GM18507 (cell line): ENCODE results near the gene TTLL11.

Source experiments
- DNase-seq: peaks from one replicate; pipeline ENCODE4 v3.0.0; 2011; ENCODE audit warnings: low read depth; ENCODE audit not compliant: insufficient read length; ENCODE audit errors: extremely low spot score
- FAIRE-seq: peaks from 2 replicates; lab custom pipeline; 2011; peaks lifted over from hg19 to GRCh38; lab: Jason Lieb, UNC

The TTLL11 gene

DNA sequence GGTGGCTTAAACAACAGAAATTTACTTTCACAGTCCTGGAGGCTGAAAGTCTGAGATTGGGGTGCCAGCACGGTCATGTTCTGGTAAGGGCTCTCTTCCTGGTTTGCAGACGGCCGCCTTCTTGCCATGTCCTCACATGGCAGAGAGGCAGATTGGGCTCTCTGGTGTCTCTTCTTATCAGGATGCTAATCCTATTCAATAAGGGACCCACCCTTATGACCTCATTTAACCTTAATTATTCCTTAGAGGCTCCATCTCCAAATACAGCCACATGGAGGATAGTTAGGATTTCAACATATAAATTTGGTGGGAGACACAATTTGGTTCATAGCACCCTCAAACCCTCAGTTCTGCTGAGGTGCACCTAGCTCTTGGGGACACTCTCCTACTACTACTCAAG lies 261.2 kb downstream of the TTLL11 start:
- FAIRE-seq (no peak), DNase-seq (no peak)

DNA sequence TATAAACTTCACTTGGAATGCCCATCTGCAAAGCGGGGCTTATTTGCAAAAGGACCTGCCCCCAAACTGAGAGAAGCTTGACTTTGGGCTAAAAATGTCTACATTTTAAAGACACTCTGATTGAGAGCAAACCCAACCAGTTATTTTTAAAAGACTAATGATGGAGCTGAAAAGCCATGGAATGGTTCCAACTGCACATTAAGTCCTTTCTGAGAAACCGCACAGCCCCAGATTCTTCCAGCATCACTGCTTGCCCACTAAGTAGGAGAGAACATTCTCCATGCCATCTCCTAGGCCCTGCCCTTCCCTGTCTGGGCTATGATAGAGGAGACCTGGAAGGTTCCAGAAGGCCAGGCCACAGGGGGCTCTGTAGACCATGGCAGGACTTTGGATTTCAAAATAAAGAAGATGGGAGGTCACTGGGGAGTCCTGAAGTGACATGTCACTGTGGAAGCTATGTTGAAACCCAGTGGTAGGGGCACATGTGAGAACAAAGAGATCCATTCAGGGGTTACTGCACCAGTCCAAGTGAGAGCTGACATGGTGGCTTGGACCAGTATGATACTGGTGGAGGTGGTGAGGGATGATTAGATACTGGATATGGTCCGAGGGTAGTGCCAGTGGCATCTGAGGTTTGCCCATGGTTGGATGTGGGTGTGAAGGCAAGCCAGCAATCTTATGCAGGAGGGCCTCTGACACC lies 262.5 kb downstream of the TTLL11 start:
- no peak for DNase-seq
- FAIRE-seq = no peak

DNA sequence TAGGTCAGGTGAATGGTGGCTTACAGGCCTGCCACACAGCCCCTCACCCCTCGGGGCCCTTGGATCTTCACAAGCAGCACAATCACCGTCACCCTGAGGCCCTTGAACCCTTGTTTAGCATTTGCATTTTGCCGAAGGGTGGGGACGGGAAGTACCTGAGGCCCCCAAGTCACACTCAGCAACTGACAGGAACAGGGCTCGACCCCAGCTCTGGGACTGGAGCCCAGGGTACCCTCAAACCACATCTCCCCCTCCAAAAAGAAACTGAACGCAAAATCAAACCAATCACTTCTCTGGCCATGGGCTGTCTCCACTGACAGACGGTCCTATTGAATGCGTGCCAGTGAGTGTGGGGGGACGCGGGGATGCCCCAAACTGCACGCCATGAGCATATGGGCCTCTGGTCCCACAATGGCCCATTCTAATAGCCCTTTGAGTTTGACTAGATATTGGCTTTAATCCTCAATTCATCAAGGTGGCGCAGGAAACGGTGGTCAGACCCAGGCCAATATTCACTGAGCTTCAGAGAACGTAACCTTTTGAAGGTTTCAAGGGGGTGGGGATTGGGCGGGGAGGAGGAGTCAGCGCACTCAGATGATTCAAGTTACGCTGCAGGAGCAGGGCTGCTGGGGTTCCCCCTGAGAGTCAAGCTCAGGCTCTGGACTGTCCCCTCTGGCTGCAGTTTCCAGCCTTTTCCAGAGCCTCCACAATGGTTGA lies 265.7 kb downstream of the TTLL11 start:
- DNase-seq (no peak), FAIRE-seq (no peak)

DNA sequence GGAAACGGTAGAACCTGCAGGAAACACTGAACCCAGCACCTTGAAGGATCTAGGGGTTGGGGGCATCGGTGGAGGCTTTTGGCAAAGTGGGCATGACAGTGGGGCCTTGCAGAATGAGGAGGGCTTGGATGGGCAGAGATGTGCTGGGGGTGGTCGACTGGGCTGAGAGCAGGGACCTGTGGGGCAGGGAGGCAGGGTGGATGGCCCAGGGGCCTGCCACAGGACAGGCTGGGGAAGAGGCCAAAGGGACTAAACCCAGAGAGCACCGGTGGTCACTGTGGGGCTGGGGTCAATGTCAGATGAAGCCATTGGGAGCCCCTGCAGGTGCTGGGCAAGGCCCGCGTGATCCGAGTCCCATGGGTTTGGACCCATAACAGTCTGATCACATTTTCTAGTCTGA lies 266.4 kb downstream of the TTLL11 start:
- DNase-seq (no peak), FAIRE-seq (no peak)

DNA sequence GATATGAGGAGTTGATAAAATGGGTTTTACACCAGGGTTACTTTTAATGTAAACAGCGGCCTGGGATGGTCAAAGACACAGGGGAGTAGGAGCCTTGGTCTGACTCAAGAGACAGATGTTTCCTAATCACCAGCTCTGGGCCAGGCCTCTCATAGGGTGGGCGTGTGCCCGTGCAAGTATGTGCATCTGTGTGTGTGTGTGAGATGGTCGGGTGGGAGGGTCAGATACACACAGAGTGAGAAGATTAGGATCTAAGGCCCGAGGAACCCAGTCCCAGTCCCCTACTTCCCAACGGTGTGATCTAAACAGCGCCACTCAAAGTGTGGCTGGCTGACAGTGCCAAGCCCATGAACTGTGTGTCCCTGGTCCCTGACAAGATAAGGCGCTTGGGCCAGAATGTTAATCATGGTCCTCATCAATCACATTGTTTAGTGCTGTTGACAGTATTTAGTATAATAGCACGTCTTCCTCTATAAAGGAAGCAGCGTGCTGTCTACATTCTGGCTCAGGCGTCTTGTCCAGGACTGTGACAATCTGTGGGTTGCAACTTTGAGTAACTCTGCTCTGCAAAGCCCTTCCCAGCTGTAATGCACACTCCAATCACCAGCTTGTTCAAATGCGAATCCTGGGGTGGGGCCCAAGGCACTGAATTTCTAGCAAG lies 267.9 kb downstream of the TTLL11 start:
- DNase-seq (no peak), FAIRE-seq (no peak)

DNA sequence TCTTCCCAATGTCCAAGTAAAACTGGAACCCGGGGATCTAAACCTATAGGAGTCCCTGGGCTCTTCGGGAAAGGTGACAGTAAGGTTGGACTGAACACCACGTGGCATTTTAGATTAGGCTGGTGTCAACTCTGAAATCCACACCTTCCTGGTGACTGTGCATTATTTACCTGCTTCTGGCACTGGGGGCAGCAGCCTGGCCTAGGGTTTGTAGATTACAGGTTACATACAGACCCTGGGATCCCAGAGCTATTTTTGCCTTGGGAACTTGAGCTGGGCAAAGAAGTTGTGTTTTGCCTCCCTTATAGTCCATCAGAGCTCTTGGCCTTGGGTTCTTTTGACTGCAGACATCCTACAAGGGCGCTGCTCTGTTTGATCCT lies 268.5 kb downstream of the TTLL11 start:
- DNase-seq (no peak), FAIRE-seq (no peak)

DNA sequence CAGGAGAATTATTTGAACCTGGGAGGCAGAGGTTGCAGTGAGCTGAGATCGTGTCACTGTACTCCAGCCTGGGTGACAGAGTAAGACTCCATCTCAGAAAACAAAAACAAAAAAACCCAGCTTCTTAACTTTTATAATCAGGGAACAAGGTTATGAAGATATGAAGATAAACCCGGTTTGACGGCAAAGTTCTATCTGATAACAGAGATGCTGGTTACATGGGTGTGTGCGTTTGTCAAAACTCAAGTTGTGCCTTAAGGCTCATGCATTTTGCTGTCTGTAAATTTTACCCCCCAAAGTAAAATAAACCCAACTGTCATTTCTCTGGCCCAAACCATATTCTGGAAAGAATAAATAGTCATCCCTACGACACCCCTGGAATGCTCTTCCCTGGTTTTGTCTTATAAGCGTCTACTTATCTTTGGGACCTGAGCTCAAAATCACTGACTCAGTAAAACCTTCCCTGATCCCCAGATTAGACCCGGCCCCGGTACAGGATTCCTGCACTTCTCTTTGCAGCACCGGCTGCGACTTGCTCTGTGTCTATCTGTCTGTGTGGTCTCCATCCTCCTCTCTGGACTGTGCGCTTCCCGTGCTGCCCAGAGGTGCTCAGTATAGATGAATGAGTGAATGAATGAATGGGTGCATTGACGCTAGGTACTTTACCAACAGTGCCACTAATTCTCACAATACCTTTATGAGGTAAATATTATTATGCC lies 269.5 kb downstream of the TTLL11 start:
- FAIRE-seq (no peak), DNase-seq (no peak)

DNA sequence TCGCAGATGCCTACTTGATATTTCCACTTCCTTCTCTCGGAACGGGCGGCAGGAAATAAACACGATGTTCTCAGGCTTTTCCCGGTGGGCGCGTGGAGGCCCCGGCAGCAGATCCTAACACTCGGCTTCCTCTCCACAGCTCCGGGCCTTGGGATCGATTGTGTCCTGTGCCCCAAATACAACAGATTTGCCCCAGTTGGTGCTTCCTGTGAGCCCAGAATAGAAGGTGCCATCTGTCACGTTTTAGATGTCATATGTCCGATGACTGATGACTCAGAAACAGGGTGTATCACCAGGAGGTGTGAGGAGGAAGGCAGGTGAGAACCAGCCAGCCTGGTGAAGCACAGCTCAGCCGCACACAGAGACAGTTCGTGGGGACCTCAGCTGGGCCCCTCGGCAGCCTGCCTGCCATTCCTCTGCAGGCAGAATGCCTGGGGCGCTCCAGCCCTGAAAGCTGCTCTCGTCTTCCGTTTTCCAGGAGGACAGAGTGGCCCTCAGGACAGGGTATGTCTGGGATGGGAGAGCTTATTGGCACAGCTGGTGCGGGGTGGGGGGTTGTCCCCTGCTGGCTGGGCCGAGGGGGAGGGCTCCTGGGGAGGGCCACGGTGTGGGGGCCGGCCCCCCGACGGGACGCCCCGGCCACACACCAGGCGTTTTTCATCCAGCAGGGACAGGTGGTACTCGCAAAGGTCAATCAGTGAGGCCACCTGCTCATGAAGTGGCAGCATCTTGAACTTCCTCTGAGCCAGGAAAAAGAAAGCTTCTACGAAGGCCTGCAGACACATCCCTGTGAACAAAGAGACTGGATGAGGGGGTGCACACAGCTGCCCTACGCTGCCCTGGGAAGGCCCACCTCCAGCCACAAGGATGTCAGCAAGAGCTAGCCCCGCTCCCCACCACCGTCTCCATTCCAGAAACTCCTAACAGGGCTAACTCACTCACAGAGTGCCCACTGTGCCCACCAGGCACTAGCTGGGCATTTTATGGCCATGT lies 270.7 kb downstream of the TTLL11 start:
- no peak for FAIRE-seq
- no peak for DNase-seq

DNA sequence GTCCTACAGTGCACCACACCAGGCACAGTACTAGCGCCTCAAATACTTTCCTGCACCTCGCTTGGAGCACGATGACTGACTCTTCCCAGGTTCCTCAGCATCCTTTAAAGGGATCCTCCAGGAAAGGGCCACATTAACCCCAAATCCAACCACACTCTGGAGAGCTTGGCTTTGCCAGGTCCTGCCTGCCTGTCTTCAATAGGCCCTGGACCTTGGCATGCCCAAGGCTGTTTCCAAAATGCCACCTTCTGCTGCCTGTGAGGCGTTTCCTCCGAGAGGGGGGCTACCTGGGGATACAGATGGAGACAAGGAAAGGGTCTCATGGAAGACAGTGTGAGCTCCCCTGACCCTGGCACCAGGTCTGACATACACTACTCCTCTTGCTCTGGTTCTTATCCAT lies 271.8 kb downstream of the TTLL11 start:
- DNase-seq = no peak
- no peak for FAIRE-seq

DNA sequence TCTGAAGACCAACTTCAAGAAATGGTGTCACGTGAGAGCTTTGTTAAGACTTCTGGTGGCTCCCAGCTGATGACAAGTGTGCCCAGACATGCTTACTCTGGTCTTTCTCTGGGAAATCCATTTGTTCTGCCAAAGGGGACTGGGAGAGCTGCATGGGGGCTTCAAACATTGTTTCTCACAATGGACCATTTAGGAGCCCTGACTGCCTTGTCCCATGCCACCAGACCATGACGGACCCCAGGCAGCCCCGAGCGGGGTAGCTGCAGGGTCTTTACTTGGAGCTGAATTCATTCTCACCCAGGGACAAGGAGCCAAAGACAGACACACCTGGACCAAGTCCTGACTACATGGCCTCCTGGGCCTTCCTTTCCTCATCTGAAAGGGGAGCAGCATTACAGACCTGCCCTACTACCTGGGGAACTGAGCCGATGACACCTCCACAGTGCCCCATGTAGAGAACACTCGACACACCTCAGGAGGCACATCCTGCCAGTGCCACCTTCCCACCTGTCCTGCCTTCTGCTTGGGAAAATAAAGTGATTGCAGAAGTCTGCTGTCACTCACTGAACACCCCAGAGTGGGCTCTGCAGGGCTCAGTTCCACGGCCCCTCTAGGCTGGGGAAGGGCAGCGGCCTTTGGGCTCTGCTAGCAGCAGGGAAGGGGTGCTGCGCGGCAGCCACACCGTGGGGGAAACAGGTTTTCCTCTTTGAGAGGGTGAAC lies 272.7 kb downstream of the TTLL11 start:
- no peak for DNase-seq
- FAIRE-seq = no peak

DNA sequence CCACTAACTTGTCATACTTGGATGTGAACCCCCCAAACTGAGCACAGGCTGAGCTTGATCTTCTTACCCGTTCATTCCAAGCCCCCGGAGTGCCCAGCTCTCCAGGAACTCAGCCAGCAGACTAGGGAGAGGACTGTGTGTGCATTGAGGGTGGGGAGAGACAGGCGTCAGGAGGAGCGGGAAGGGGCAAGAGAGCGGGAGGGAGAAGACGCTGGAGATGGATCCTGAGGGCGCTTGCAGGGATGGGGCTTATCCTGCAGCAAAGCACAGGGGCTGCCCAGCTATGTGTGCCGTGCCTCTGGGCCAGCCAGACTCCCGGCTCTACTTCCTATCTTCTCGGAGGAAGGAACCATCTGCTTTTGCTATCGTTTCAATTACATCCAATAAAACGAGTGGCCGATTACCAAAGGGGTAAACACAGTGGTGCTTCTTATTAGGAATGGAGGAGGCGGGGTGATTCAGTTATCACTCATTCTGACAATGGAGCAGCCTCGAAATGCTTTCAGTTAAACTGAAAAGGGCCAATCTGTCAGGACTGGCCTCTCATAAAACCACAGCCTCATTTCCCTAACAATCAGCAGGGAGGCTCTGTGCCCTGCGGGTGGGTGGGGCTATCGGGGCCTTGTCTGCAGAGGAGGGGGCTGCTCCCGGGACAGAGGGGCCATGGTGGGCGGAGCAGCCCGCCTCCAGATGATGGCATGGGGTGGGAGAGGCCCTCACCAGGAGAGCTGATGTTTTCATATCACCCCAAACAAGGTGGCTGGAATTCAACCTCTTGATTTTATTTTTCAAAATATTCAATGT lies 273.5 kb downstream of the TTLL11 start:
- DNase-seq = no peak
- no peak for FAIRE-seq

DNA sequence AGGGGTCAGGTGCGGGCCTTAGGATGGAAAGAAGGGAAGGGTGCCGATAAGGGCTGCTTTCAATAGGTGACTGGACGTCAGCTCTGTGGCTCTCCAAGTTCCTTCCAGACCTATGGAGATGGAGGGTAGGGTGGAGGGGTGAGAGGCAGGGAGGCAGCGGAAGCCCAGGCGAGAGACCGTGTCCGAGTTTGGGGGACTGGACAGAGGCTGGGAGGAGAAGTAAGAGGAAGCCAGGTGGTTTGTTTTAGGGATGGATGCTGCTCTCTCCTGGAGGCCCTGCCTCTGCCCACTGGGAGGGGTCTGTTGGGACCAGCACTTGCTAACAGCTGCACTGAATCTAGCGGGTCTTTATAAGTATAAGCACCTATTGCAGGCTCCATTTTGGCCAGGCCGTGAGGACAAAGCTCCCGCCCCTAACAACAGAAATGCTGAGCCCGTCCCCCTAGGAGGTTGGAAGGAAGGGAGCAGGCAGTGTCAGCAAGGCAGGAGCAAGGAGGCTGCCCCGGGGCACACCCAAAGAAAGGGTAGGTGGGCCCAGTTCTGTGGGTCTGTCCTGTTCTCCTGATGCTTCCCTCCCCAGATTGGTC lies 274.2 kb downstream of the TTLL11 start:
- FAIRE-seq (no peak), DNase-seq (no peak)

DNA sequence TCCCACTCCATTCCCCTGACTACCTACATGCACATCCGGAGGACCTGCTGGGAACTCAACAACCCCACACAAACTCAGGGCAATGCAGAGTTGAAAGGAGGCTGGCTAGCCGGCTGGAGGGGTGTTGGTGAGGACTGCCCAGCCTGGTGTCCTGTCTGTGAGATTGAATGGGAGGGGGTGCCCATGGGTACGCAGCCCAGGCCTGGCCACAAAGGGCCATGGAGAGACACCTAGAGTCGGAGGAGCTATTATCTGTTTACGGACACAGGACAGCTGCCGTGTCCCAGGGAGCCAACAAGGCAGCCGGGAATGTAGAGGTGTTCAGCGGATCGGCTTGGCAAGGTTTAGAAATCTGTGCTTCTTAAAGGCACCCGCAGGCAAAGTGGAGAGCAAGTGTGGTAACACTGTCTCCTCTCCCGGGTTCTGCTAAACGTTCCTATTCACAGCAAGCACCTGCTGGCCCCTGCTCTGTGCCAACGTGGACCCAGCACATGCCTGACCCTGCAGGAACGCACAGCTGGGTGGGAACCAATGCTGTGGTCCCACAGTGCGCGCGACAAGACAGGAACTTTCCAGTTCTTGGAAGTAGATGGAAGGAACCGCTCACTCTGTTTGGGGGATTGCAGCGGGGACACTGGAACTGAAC lies 275.0 kb downstream of the TTLL11 start:
- no peak for DNase-seq
- no peak for FAIRE-seq

DNA sequence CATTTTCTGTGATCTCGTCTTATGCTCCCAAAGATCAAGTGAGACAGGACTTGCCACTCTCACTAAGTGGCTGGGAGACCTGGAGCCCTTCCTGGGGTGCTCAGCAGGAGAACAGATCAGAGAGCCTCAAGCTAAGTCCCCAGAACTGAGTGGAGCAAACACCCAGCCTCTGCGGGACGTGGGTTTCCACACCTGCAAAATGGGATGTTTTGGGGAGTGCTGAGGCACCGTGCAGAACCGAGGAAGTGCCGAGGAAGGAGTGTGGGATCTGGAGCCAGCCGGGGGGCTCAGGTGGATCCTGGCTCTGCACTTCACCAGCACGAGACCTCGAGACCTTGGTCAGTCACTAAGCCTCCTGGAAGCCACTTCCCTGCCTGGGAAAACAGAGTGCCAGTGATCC lies 275.6 kb downstream of the TTLL11 start:
- DNase-seq (no peak), FAIRE-seq (no peak)

DNA sequence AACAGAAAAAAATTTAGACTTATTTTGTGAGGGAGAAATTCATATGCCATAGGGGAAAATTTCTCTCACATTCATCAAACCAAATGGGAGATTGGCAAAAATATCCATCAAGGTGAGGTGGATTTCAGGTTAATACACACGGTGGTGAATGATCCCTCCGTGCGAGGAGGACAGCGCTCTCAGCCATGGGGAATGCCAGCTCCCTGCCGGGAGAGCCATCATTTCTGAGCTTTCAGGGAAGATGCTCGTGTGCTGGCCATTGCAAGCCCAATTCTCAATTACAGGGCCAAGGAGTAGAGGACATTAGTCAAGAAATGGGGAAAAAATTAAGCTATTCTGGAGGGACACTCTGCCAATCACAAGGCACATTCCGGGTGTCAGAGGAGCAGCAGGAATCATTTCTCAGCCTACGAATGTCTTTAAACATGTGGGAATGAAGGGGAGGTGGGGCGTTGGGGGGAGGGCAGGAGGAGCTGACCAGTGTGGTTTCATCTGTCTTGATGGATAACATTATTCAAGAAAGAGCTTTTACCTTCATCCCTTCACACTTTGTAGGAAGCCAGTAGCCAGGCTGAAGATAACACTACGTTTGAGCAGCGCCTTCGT lies 276.2 kb downstream of the TTLL11 start:
- FAIRE-seq (no peak), DNase-seq (no peak)

DNA sequence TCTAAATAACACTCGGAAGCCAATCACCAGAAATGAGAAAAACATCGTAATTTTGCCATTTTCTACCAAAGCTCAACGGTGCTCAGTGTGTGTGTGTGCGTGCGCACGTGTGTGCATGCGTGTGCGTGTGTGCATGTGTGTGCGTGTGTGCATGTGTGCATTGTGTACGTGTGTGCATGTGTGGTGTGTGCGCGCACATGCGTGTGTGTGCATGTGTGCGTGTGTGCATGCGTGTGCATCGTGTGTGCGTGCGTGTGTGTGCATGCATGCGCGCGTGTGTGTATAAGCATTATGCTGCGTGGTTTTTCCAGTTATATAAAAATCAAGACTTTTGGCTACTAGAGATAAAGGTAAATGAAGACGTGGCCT lies 276.7 kb downstream of the TTLL11 start:
- FAIRE-seq = no peak
- no peak for DNase-seq
